HFFc6 (cell line): ENCODE results near the gene ADGRL3. TPM values are rescaled to one million over a fixed set of nuclear protein-coding genes. Genes with fewer than 3 reads are reported as not detected.

ENCODE experiments used
- DNase-seq: peaks from one replicate; pipeline ENCODE4 v3.0.0-alpha.2; 2018
- H3K27ac Mint-ChIP-seq: 2 replicates; pipeline ENCODE4 v1.8.0; 2020; ENCODE audit warnings: mild to moderate bottlenecking, mixed read lengths
- H3K27me3 Mint-ChIP-seq: 2 replicates; pipeline ENCODE4 v1.8.0; 2021; ENCODE audit warnings: mild to moderate bottlenecking, moderate library complexity, mixed read lengths; ENCODE audit not compliant: insufficient read depth
- H3K36me3 Mint-ChIP-seq: 2 replicates; pipeline ENCODE4 v1.8.0; 2021; ENCODE audit warnings: low read depth, mixed read lengths
- H3K4me1 Mint-ChIP-seq: 2 replicates; pipeline ENCODE4 v1.8.0; 2020; ENCODE audit warnings: low read depth, mixed read lengths
- H3K4me3 Mint-ChIP-seq: 2 replicates; pipeline ENCODE4 v1.8.0; 2020; ENCODE audit warnings: mild to moderate bottlenecking, moderate library complexity, mixed read lengths
- H3K9me3 Mint-ChIP-seq: 2 replicates; pipeline ENCODE4 v1.8.0; 2020; ENCODE audit warnings: mild to moderate bottlenecking, mixed read lengths
- total RNA-seq, 6 experiments: library from RNA; stranded (reverse); fragmentation: NEBNext Ultra II Directional; extraction: Animal tissue kit (Norgen Biotek cat#: 25700); gene quantifications; 2 replicates in 1 of 6; 3 replicates in 5 of 6; pipeline ENCODE4 v1.2.3, GENCODE V29; 2021
- TF ChIP-seq, protein P1 (sequence below): fragments of 200-600 bp; sonication (generic); IDR thresholded peaks from 2 replicates; pipeline ENCODE4 v1.5.0; 2021; ENCODE audit warnings: antibody characterized with exemption, mild to moderate bottlenecking

Gene ADGRL3
- total RNA-seq, 6 experiments from 2014 or later = not detected

DNA sequence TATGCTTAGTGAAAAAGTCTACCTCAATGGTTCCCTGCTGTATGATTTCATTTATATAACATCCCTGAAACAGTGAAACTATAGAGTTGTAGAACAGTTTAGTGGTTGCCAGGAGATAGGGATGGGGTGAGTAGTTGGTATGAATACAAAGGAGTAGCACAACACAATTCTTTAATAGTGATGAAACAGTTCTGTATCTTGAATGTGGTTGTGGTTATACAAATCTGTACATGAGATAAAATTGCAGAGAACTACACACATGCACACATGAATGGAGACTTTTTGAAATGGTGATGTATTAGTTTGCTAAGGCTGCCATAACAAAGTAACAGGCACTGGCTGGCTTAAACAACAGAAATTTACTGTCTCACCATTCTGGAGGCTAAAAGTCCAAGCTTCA lies 677.1 kb downstream of the ADGRL3 start:
- Mint-ChIP-seq H3K4me3 (no peak overlapping the region), H3K4me1 (no peaks in the 10 kb centered on the region), H3K27ac (no peak overlapping the region), H3K27me3 (no peaks in the 10 kb centered on the region; the same call in 1 of the 2 replicates), H3K36me3 (no peaks in the 10 kb centered on the region), H3K9me3 (peaks cover 31% of the 10 kb centered on the region)
- TF ChIP-seq, protein P1, sequence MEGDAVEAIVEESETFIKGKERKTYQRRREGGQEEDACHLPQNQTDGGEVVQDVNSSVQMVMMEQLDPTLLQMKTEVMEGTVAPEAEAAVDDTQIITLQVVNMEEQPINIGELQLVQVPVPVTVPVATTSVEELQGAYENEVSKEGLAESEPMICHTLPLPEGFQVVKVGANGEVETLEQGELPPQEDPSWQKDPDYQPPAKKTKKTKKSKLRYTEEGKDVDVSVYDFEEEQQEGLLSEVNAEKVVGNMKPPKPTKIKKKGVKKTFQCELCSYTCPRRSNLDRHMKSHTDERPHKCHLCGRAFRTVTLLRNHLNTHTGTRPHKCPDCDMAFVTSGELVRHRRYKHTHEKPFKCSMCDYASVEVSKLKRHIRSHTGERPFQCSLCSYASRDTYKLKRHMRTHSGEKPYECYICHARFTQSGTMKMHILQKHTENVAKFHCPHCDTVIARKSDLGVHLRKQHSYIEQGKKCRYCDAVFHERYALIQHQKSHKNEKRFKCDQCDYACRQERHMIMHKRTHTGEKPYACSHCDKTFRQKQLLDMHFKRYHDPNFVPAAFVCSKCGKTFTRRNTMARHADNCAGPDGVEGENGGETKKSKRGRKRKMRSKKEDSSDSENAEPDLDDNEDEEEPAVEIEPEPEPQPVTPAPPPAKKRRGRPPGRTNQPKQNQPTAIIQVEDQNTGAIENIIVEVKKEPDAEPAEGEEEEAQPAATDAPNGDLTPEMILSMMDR = no peak
- DNase-seq = no peak

DNA sequence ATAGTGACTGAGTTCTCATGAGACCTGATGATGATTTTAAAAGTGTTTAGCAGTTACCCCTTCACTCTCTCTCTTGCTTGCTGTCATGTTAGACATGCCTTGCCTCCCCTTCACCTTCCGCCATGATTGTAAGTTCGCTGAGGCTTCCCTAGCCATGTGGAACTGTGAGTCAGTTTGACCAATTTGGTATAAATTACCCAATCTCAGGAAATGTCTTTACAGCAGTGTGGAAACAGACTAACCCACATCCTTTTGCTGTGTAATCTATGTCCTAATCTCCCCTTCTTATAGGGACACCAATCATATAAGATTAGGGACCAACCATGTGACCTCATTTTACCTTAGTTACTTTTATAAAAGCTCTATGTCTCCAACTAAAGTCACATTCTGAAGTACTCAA lies 677.8 kb downstream of the ADGRL3 start:
- TF ChIP-seq, protein P1 = no peak
- Mint-ChIP-seq H3K36me3 (no peaks in the 10 kb centered on the region), H3K27ac (no peak overlapping the region), H3K4me3 (no peak overlapping the region), H3K4me1 (no peaks in the 10 kb centered on the region), H3K9me3 (peaks cover 31% of the 10 kb centered on the region), H3K27me3 (no peaks in the 10 kb centered on the region; the same call in 1 of the 2 replicates)
- DNase-seq = no peak

- Mint-ChIP-seq H3K4me1 (no peaks in the 10 kb centered on the region), H3K9me3 (peaks cover 23% of the 10 kb centered on the region), H3K27ac (no peak overlapping the region), H3K36me3 (no peaks in the 10 kb centered on the region), H3K4me3 (no peak overlapping the region), H3K27me3 (no peaks in the 10 kb centered on the region)
- no peak for DNase-seq
- TF ChIP-seq, protein P1 = no peak
Measured at GRCh38 chr4:61882381-61882780, 682.3 kb downstream of the ADGRL3 start.

GRCh38 chr4:61886131-61886530 lies 686.0 kb downstream of the ADGRL3 start:
- no peak overlapping the region for H3K27ac Mint-ChIP-seq
- H3K9me3 Mint-ChIP-seq = peaks cover 13% of the 10 kb centered on the region
- H3K4me1 Mint-ChIP-seq = no peaks in the 10 kb centered on the region
- H3K36me3 Mint-ChIP-seq = no peaks in the 10 kb centered on the region
- H3K27me3 Mint-ChIP-seq = no peaks in the 10 kb centered on the region; the same call in 1 of the 2 replicates
- DNase-seq = no peak
- TF ChIP-seq, protein P1 = no peak
- H3K4me3 Mint-ChIP-seq = no peak overlapping the region

DNA sequence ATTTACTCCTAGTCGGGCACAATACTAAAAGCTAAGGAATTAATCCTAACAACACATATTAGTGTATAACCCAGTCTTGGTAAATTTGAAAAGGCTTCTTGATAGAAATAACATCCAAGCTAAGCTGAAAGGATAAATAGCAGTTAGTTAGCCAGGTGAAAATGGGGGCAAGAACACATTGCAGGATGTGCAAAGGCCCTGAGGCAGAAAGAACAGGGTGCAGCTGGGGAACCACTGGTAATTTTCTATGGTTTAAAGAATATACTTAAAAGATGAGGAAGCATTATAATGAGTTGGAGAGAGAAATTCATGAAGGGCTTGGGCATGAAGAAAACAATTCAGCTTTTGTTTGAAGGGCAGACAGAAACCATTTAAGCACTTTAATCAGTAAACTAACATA lies 689.0 kb downstream of the ADGRL3 start:
- TF ChIP-seq, protein P1 = no peak
- no peaks in the 10 kb centered on the region for H3K4me1 Mint-ChIP-seq
- H3K27me3 Mint-ChIP-seq = no peaks in the 10 kb centered on the region; the same call in 1 of the 2 replicates
- H3K9me3 Mint-ChIP-seq = peaks cover 15% of the 10 kb centered on the region; the same call in 1 of the 2 replicates
- DNase-seq = no peak
- H3K27ac Mint-ChIP-seq = no peak overlapping the region
- H3K4me3 Mint-ChIP-seq = no peak overlapping the region
- no peaks in the 10 kb centered on the region for H3K36me3 Mint-ChIP-seq

GRCh38 chr4:61890321-61890720 lies 690.2 kb downstream of the ADGRL3 start:
- Mint-ChIP-seq H3K27ac (no peak overlapping the region), H3K9me3 (peaks cover 22% of the 10 kb centered on the region; the same call in 1 of the 2 replicates), H3K4me1 (no peaks in the 10 kb centered on the region), H3K36me3 (no peaks in the 10 kb centered on the region), H3K4me3 (no peak overlapping the region), H3K27me3 (no peaks in the 10 kb centered on the region; the same call in 1 of the 2 replicates)
- TF ChIP-seq, protein P1 = no peak
- no peak for DNase-seq
